Right kidney (tissue), 1 donor: ENCODE data around the gene ENO1.

Experiments
- DNase-seq: peaks from one replicate; pipeline ENCODE4 v3.0.0-alpha.2; 2016

The ENO1 gene

GRCh38 chr1:8813991-8814390 is 64.5 kb downstream of the ENO1 start:
- no peak for DNase-seq

DNA sequence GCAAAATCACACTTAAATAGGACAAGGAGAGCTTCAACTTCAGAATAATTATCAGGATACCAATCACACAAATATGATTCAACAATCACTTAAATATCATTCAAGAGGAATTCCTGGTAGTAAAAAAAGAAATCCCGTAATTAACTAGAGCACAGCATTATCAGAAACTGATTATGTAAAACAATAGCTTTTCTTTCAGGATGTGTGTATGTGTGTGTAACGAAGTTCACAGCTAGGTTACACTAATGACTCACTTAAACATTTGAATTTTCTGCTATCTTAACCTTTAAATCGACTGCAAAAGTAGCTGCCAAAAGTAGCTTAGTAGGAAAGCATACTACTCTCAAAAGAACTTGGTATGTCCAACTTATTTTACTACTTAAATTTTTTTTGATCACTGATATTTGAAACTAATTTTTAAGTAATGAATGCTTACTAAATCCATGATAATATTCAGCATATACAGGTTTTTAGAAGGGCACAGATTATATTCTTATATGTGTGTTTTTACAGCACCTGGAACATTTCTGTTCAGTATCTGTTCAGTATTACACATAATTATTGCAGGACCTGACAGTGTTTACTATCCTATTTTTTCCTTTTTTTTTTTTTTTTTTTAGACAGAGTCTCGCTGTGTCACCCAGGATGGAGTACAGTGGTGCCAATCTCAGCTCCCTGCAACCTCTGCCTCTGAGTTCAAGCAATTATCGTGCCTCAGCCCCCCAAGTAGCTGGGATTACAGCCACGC is 65.3 kb downstream of the ENO1 start:
- DNase-seq, result no peak

- DNase-seq, result no peak
These were observed 66.4 kb downstream of the ENO1 start for GRCh38 chr1:8812081-8812480.
